ENCODE results near the gene PRTN3. TPM values are rescaled to one million over a fixed set of nuclear protein-coding genes. Genes with fewer than 3 reads are reported as not detected.

PRTN3 gene
- total RNA-seq, 1 donor from 2014 or later, result not detected

DNA sequence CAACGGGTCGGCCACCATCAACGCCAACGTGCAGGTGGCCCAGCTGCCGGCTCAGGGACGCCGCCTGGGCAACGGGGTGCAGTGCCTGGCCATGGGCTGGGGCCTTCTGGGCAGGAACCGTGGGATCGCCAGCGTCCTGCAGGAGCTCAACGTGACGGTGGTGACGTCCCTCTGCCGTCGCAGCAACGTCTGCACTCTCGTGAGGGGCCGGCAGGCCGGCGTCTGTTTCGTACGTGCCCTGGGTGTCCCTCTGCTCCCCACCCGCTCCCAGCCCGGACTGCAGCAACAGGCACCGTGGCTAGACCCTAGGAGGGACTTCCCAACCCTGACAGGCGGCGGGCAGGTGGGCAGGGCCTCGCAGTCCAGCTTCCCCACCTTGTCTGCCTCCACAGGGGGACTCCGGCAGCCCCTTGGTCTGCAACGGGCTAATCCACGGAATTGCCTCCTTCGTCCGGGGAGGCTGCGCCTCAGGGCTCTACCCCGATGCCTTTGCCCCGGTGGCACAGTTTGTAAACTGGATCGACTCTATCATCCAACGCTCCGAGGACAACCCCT, 14.8 kb downstream of the PRTN3 start:
- DNase-seq (ENCODE audit: extremely low spot score, unreplicated experiment), result no peak
- Mint-ChIP-seq H3K36me3 (no peaks in the 10 kb centered on the region), H3K27me3 (peaks cover 11% of the 10 kb centered on the region), H3K4me1 (ENCODE audit: unreplicated experiment) (no peaks in the 10 kb centered on the region), H3K9me3 (no peaks in the 10 kb centered on the region), H3K27ac (no peak overlapping the region), H3K4me3 (no peak overlapping the region)
- TF ChIP-seq, protein P1, sequence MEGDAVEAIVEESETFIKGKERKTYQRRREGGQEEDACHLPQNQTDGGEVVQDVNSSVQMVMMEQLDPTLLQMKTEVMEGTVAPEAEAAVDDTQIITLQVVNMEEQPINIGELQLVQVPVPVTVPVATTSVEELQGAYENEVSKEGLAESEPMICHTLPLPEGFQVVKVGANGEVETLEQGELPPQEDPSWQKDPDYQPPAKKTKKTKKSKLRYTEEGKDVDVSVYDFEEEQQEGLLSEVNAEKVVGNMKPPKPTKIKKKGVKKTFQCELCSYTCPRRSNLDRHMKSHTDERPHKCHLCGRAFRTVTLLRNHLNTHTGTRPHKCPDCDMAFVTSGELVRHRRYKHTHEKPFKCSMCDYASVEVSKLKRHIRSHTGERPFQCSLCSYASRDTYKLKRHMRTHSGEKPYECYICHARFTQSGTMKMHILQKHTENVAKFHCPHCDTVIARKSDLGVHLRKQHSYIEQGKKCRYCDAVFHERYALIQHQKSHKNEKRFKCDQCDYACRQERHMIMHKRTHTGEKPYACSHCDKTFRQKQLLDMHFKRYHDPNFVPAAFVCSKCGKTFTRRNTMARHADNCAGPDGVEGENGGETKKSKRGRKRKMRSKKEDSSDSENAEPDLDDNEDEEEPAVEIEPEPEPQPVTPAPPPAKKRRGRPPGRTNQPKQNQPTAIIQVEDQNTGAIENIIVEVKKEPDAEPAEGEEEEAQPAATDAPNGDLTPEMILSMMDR (conservative IDR thresholded peaks at IDR 0.05), result no peak

DNA sequence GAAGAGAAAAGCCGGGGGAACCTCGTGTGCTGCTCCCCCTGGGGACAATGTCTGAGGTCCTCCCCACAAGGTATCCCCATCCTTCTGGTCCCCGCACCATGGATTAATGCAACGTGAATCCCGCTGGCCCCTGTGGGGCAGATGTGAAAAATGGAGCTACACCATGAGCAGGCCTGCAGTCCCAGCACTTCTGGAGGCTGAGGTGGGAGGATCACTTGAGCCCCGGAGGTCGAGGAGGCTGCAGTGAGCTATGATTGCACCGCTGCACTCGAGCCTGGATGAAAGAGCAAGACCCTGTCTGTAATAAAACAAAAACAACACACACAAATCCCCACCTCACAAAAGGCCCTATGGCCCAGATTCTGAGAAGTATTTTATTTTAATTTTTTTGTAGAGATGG, 17.5 kb downstream of the PRTN3 start:
- TF ChIP-seq, protein P1 (conservative IDR thresholded peaks at IDR 0.05), result no peak
- H3K4me1 Mint-ChIP-seq (ENCODE audit: unreplicated experiment), result no peaks in the 10 kb centered on the region
- no peak for DNase-seq (ENCODE audit: extremely low spot score, unreplicated experiment)
- no peaks in the 10 kb centered on the region for H3K9me3 Mint-ChIP-seq
- no peak overlapping the region for H3K4me3 Mint-ChIP-seq
- H3K36me3 Mint-ChIP-seq, result no peaks in the 10 kb centered on the region
- peaks cover 14% of the 10 kb centered on the region for H3K27me3 Mint-ChIP-seq
- H3K27ac Mint-ChIP-seq, result no peak overlapping the region

DNA sequence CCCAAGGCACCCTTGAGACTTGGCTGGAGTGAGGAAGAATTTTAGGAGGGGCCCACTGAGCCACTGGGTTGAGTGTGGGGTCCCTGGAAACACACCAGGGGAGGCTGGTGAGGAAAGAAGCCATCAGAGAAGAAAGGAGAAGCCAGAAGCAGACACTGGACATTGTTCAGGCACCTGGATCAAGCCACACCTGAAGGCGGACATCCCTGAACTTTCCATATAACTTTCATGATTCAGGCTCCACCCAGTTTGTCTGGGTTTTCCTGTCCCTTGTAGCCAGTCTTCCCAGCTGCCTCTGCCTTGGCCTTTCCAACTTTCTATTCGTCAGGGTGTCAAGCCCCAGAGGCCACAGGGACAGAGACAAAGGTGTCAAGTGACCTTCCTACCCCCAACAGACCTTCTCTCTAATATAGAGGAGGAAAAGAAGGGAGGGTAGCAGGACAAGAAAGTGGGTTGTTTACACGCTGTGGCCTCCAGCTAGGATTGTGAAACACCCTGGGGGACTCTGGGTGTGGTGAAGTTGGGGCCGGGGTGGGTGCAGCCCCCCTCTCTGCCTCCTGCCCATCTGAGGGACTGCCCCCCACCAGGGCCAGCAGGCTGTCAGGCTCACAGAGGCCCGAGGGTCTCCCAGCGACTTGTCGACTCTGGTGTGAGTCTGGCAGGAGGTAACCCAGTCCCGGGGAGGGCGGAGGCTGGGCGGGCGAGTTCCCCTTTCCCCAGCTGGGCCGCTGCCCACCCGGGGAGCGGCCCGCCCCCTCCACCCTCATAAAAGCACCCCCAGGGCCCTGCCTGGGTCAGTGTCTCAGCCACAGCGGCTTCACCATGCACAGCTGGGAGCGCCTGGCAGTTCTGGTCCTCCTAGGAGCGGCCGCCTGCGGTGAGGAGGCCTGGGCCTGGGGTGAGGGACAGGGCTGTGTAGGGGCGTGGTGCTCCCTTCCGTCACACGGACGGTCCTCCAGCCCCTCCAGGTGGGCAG, 18.4 kb downstream of the PRTN3 start, which contains the start of gene CFD:
TSS of gene CFD (plus strand) at position 797 of the 976 bp plus-strand sequence. CDS start at position 823, 26 bp downstream.
- TF ChIP-seq, protein P1 (conservative IDR thresholded peaks at IDR 0.05), result no peak
- no peak for DNase-seq (ENCODE audit: extremely low spot score, unreplicated experiment)
- H3K27ac Mint-ChIP-seq, result no peak within 1 kb of the TSS

DNA sequence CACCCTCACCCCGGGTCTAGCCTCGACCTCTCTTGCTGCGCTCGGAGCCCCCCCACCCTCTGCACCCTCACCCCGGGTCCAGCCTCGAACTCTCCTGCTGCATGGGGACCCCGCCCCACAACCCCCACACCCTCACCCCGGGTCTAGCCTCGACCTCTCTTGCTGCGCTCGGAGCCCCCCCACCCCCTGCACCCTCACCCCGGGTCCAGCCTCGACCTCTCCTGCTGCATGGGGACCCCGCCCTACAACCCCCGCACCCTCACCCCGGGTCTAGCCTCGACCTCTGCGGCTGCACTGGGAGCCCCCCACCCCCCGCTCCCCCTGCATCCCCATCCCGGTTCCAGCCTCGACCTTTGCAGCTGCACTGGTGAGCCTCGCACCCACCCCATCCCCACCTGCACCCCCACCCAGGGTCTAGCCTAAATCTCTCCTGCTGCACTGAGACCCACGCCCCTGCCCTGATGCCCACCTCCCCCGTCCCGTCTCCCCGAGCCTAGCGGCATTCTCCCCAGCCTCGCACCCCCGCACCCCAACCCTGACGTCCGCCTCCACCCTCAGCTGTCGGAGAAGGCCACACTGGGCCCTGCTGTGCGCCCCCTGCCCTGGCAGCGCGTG, 20.4 kb downstream of the PRTN3 start:
- Mint-ChIP-seq H3K4me3 (no peak overlapping the region), H3K36me3 (no peaks in the 10 kb centered on the region), H3K4me1 (ENCODE audit: unreplicated experiment) (no peaks in the 10 kb centered on the region), H3K27me3 (peaks cover 14% of the 10 kb centered on the region), H3K9me3 (no peaks in the 10 kb centered on the region), H3K27ac (no peak overlapping the region)
- TF ChIP-seq, protein P1 (conservative IDR thresholded peaks at IDR 0.05), result no peak
- DNase-seq (ENCODE audit: extremely low spot score, unreplicated experiment), result no peak

More for the DNA sequence above, 18.4 kb downstream of the PRTN3 start, which contains the start of gene CFD:
- H3K36me3 Mint-ChIP-seq, result no peaks in the 10 kb centered on the region
- H3K4me3 Mint-ChIP-seq, result peak within 1 kb of the TSS; percentile 63
- no peaks in the 10 kb centered on the region for H3K4me1 Mint-ChIP-seq (ENCODE audit: unreplicated experiment)
- peaks cover 14% of the 10 kb centered on the region for H3K27me3 Mint-ChIP-seq
- H3K9me3 Mint-ChIP-seq, result no peaks in the 10 kb centered on the region

DNA sequence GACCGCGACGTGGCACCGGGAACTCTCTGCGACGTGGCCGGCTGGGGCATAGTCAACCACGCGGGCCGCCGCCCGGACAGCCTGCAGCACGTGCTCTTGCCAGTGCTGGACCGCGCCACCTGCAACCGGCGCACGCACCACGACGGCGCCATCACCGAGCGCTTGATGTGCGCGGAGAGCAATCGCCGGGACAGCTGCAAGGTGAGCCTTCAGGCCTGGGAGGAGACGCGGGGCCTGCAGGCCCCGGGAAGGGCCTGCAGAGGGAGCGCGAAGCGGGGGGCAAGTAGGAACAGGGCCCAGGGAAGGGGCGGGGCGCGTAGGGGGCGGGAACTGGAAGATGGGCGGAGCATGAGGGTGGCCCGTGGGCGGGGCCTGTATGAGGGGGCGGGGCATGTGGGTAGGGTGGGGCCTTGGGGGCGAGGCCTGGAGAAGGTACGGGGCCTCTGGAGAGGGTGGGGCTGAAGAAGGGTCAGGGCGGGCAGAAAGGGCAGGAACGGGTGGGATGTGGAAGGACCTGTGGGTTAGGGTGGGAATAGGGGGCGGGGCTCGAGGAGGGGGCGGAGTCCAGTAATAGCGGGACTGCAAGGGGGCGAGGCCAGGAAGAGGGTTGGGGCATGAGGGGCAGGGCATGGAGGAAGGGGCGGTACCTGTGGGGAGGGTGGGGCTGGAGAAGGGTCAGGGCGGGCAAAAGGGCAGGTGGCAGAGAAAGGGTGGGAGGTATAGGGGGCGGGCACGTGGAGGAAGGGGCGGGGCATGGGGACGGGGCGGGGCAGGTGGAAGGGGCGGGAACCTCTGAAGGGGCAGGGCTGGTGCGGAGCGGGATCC, 21.2 kb downstream of the PRTN3 start:
- no peaks in the 10 kb centered on the region for H3K9me3 Mint-ChIP-seq
- DNase-seq (ENCODE audit: extremely low spot score, unreplicated experiment), result no peak
- TF ChIP-seq, protein P1 (conservative IDR thresholded peaks at IDR 0.05), result peak; percentile 32
- no peak overlapping the region for H3K4me3 Mint-ChIP-seq
- H3K27me3 Mint-ChIP-seq, result peaks cover 14% of the 10 kb centered on the region
- no peaks in the 10 kb centered on the region for H3K4me1 Mint-ChIP-seq (ENCODE audit: unreplicated experiment)
- H3K27ac Mint-ChIP-seq, result no peak overlapping the region
- no peaks in the 10 kb centered on the region for H3K36me3 Mint-ChIP-seq

Data from type B pancreatic cell (in vitro differentiated cells).